ENCODE results near the gene TMEM74B.

The TMEM74B gene

GRCh38 chr20:1204576-1204975 is 19.8 kb upstream of the TMEM74B start:
- DNase-seq = no peak

GRCh38 chr20:1204113-1204512 is 19.3 kb upstream of the TMEM74B start:
- DNase-seq = no peak

- DNase-seq = no peak
Measured at GRCh38 chr20:1203630-1204029, 18.8 kb upstream of the TMEM74B start.

GRCh38 chr20:1202762-1203504 is 18.2 kb upstream of the TMEM74B start, which contains the start of gene C20orf202:
Gene C20orf202, plus strand, starts transcription at chr20:1203454. Its CDS starts 132 bp downstream, at chr20:1203586.
- no peak for DNase-seq

GRCh38 chr20:1199964-1200363 is 15.2 kb upstream of the TMEM74B start:
- DNase-seq = no peak

GRCh38 chr20:1199212-1199873 is 14.6 kb upstream of the TMEM74B start:
- no peak for DNase-seq

GRCh38 chr20:1198751-1199150 is 14.0 kb upstream of the TMEM74B start:
- DNase-seq = no peak

- DNase-seq = no peak
Measured at GRCh38 chr20:1197801-1198200, 13.0 kb upstream of the TMEM74B start.

- no peak for DNase-seq
Measured at GRCh38 chr20:1196634-1197033, 11.9 kb upstream of the TMEM74B start.

- no peak for DNase-seq
Measured at GRCh38 chr20:1195226-1195625, 10.4 kb upstream of the TMEM74B start.

GRCh38 chr20:1191299-1191698 is 6.5 kb upstream of the TMEM74B start:
- no peak for DNase-seq

GRCh38 chr20:1190847-1191246 is 6.1 kb upstream of the TMEM74B start:
- no peak for DNase-seq

- no peak for DNase-seq
Measured at GRCh38 chr20:1189827-1190226, 5.0 kb upstream of the TMEM74B start.

- no peak for DNase-seq
Measured at GRCh38 chr20:1188347-1188746, 3.6 kb upstream of the TMEM74B start.

GRCh38 chr20:1187605-1188171 is 2.9 kb upstream of the TMEM74B start:
- no peak for DNase-seq

- no peak for DNase-seq
Measured at GRCh38 chr20:1186367-1186991, 1.7 kb upstream of the TMEM74B start.

- DNase-seq = peak; percentile 74 to 75
Measured at GRCh38 chr20:1185790-1186334, 1.1 kb upstream of the TMEM74B start.

GRCh38 chr20:1185316-1185741 is 548 bp upstream of the TMEM74B start:
- peak in 1 of 2 experiments; percentile 62 for DNase-seq

- DNase-seq = no peak
Measured at GRCh38 chr20:1184260-1184637, 532 bp downstream of the TMEM74B start.

- DNase-seq = no peak
Measured at GRCh38 chr20:1183153-1183552, 1.6 kb downstream of the TMEM74B start.

- DNase-seq = no peak
Measured at GRCh38 chr20:1182106-1182505, 2.7 kb downstream of the TMEM74B start.

GRCh38 chr20:1180949-1181348 is 3.8 kb downstream of the TMEM74B start:
- DNase-seq = no peak

- DNase-seq = no peak
Measured at GRCh38 chr20:1178623-1179022, 6.2 kb downstream of the TMEM74B start.

All from NCI-H524 (cell line).